H9 (cell line): ENCODE data around the gene TSC22D1. TPM values are rescaled to one million over a fixed set of nuclear protein-coding genes. Genes with fewer than 3 reads are reported as not detected.

Experiments
- DNase-seq: peaks from one replicate; pipeline ENCODE4 v3.0.0-alpha.2; 2017
- H2AFZ ChIP-seq: one replicate; pipeline ENCODE4 v1.6.1; 2013; ENCODE audit warnings: mild to moderate bottlenecking, low read length, control low read depth, moderate library complexity
- H2AK5ac ChIP-seq: 2 replicates; pipeline ENCODE4 v1.6.1; 2013; ENCODE audit warnings: low read length, control low read depth, mixed read lengths; ENCODE audit not compliant: insufficient read length
- H2BK120ac ChIP-seq: one replicate; pipeline ENCODE4 v1.6.1; 2013; ENCODE audit warnings: low read depth, mild to moderate bottlenecking, low read length, control low read depth, inconsistent platforms; ENCODE audit not compliant: poor library complexity, severe bottlenecking
- H2BK12ac ChIP-seq: 2 replicates; pipeline ENCODE4 v1.6.1; 2013; ENCODE audit warnings: low read length, control low read depth, mixed read lengths, low read depth; ENCODE audit not compliant: insufficient read length
- H2BK15ac ChIP-seq: 2 replicates; pipeline ENCODE4 v1.6.1; 2013; ENCODE audit warnings: low read depth, low read length, control low read depth
- H2BK20ac ChIP-seq: one replicate; pipeline ENCODE4 v1.6.1; 2013; ENCODE audit warnings: low read depth, mild to moderate bottlenecking, low read length, control low read depth, inconsistent platforms; ENCODE audit not compliant: poor library complexity, severe bottlenecking
- H2BK5ac ChIP-seq: 2 replicates; pipeline ENCODE4 v1.6.1; 2013; ENCODE audit warnings: low read length, control low read depth, mixed read lengths; ENCODE audit not compliant: insufficient read length
- H3K14ac ChIP-seq: 2 replicates; pipeline ENCODE4 v1.6.1; 2013; ENCODE audit warnings: low read length, control low read depth; ENCODE audit not compliant: insufficient read depth
- H3K18ac ChIP-seq: 2 replicates; pipeline ENCODE4 v1.6.1; 2013; ENCODE audit warnings: low read depth, mild to moderate bottlenecking, mixed read lengths, low read length, control low read depth; ENCODE audit not compliant: insufficient read length
- H3K23ac ChIP-seq: 2 replicates; pipeline ENCODE4 v1.6.1; 2013; ENCODE audit warnings: low read length, control low read depth, mixed read lengths, low read depth; ENCODE audit not compliant: insufficient read length
- H3K23me2 ChIP-seq: 2 replicates; pipeline ENCODE4 v1.6.1; 2013; ENCODE audit warnings: low read depth, mild to moderate bottlenecking, mixed read lengths, low read length, control low read depth; ENCODE audit not compliant: insufficient read length, poor library complexity, severe bottlenecking
- H3K27ac ChIP-seq: 2 replicates; pipeline ENCODE4 v1.5.1; 2013; ENCODE audit warnings: low read length, control low read depth, mixed read lengths, low read depth; ENCODE audit not compliant: insufficient read length
- H3K27me3 ChIP-seq: 2 replicates; pipeline ENCODE4 v1.6.1; 2013; ENCODE audit warnings: low read length, control low read depth, inconsistent platforms; ENCODE audit not compliant: insufficient read depth
- H3K4ac ChIP-seq: 2 replicates; pipeline ENCODE4 v1.6.1; 2013; ENCODE audit warnings: low read depth, mild to moderate bottlenecking, control low read depth, inconsistent platforms, low read length, moderate library complexity
- H3K4me1 ChIP-seq: 2 replicates; pipeline ENCODE4 v1.6.1; 2013; ENCODE audit warnings: low read length, control low read depth, inconsistent platforms; ENCODE audit not compliant: insufficient read depth
- H3K4me2 ChIP-seq: 2 replicates; pipeline ENCODE4 v1.6.1; 2013; ENCODE audit warnings: low read length, control low read depth, mixed read lengths; ENCODE audit not compliant: insufficient read length, insufficient read depth
- H3K56ac ChIP-seq: 2 replicates; pipeline ENCODE4 v1.6.1; 2013; ENCODE audit warnings: low read depth, mild to moderate bottlenecking, mixed read lengths, low read length, control low read depth; ENCODE audit not compliant: insufficient read length
- H3K79me1 ChIP-seq: 2 replicates; pipeline ENCODE4 v1.6.1; 2013; ENCODE audit warnings: low read depth, mild to moderate bottlenecking, moderate library complexity, low read length, control low read depth, inconsistent platforms; ENCODE audit not compliant: insufficient read depth, poor library complexity, severe bottlenecking
- H3K79me2 ChIP-seq: 2 replicates; pipeline ENCODE4 v1.6.1; 2013; ENCODE audit warnings: low read length, control low read depth, inconsistent platforms; ENCODE audit not compliant: insufficient read depth
- H3K9ac ChIP-seq: 2 replicates; pipeline ENCODE4 v1.6.1; 2013; ENCODE audit warnings: low read length, control low read depth, mixed read lengths; ENCODE audit not compliant: insufficient read length; ENCODE audit errors: extremely low read depth
- H3K9me3 ChIP-seq: one replicate; pipeline ENCODE4 v1.6.1; 2013; ENCODE audit warnings: low read depth, low read length, inconsistent platforms; ENCODE audit not compliant: control insufficient read depth
- H3T11ph ChIP-seq: one replicate; pipeline ENCODE4 v1.6.1; 2013; ENCODE audit warnings: mild to moderate bottlenecking, low read length, control low read depth, inconsistent platforms
- H4K20me1 ChIP-seq: one replicate; pipeline ENCODE4 v1.6.1; 2013; ENCODE audit not compliant: control insufficient read depth, insufficient read length, insufficient read depth
- H4K5ac ChIP-seq: 2 replicates; pipeline ENCODE4 v1.6.1; 2013; ENCODE audit warnings: low read depth, mild to moderate bottlenecking, mixed read lengths, low read length, control low read depth; ENCODE audit not compliant: insufficient read length
- H4K8ac ChIP-seq: replicated peaks from 2 replicates; pipeline ENCODE4 v1.6.1; 2013; ENCODE audit warnings: low read length, control low read depth, mixed read lengths, low read depth; ENCODE audit not compliant: insufficient read length
- H4K91ac ChIP-seq: 2 replicates; pipeline ENCODE4 v1.6.1; 2013; ENCODE audit warnings: low read depth, mild to moderate bottlenecking, moderate library complexity, mixed read lengths, low read length, control low read depth; ENCODE audit not compliant: insufficient read length
- H3K27ac Mint-ChIP-seq, 3 experiments: 2 replicates in 2 of 3; 3 replicates in 1 of 3; pipeline ENCODE4 v1.8.0; 2020 to 2021; ENCODE audit warnings: mixed read lengths in 3 of 3, mild to moderate bottlenecking in 1 of 3, moderate library complexity in 1 of 3
- H3K27me3 Mint-ChIP-seq: 2 replicates; pipeline ENCODE4 v1.8.0; 2021; ENCODE audit warnings: low read depth, mild to moderate bottlenecking, moderate library complexity, mixed read lengths
- H3K36me3 Mint-ChIP-seq, 3 experiments: 2 replicates in 2 of 3; 3 replicates in 1 of 3; pipeline ENCODE4 v1.8.0; 2020 to 2021; ENCODE audit warnings: low read depth in 3 of 3, mixed read lengths in 3 of 3; ENCODE audit not compliant: insufficient read depth in 1 of 3
- H3K4me1 Mint-ChIP-seq, 2 experiments: 2 replicates each; pipeline ENCODE4 v1.8.0; 2020; ENCODE audit warnings: mixed read lengths in 2 of 2
- H3K4me3 Mint-ChIP-seq, 2 experiments: 2 replicates in 1 of 2; 3 replicates in 1 of 2; pipeline ENCODE4 v1.8.0; 2020 to 2021; ENCODE audit warnings: mild to moderate bottlenecking in 2 of 2, mixed read lengths in 2 of 2, moderate library complexity in 1 of 2
- H3K9me3 Mint-ChIP-seq, 2 experiments: 2 replicates in 1 of 2; 3 replicates in 1 of 2; pipeline ENCODE4 v1.8.0; 2020; ENCODE audit warnings: mild to moderate bottlenecking in 2 of 2, mixed read lengths in 2 of 2, moderate library complexity in 1 of 2
- WGBS: extraction: QIAGEN DNeasy Blood & Tissue Kit; methylation state at CpG from one replicate; pipeline ENCODE4 v1.1.7; 2013; ENCODE audit warnings: missing lambda C conversion rate, low lambda C conversion rate, mixed read lengths; ENCODE audit not compliant: insufficient read length; ENCODE audit errors: extremely low coverage; 5-methylcytosine and 5-hydroxymethylcytosine counted together
- long read RNA-seq: library from polyadenylated mRNA; unstranded; transcript quantifications from one replicate; pipeline ENCODE4 v2.0.0, GENCODE V29; 2020
- total RNA-seq: library from RNA; stranded (reverse); gene quantifications from 2 replicates; pipeline ENCODE4 v1.2.1, GENCODE V29; 2021
- TF ChIP-seq, protein P1 (sequence below): fragments of 200-600 bp; sonication (generic); conservative IDR thresholded peaks from 3 replicates; pipeline ENCODE4 v1.8.0; 2021; ENCODE audit warnings: antibody characterized with exemption, mild to moderate bottlenecking

TSC22D1 gene
- total RNA-seq: 72.9 and 76.7 TPM in 2 replicates
- long read RNA-seq, full-length matches to known transcripts: 444 of 455 reads
- long read RNA-seq, partial matches to known transcripts: 0 of 455 reads
- long read RNA-seq, other reads (novel, unspliced or antisense): 11 of 455 reads

DNA sequence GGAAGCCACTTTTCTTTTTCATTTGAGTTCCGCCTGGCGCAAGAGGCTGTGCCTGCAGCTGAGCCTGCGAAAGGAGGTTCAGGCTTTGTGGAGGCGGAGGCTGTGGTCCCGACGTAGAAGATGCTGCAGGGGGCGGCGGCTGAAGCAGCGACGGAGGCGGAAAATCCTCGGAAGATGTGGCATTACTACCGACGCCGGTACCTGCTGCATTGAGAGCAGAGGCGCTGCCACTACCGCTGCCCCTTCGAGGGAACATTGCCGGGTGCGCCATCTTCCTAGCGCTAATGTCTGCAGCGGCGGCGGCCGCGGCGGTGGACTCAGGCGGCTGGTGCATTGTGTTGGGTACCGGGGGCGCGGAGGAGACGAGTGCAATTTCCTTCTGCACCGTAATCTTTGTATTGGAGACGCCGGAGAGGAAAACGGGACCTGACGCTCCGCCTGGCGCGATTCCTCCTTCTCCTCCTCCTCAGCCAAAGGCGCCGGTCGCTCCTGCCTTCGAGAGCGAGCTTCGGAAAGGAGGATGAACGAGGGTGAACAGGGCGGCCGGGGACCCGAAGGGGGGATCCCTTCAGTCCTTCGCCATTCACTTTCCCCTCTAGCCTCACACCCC, at the start of gene TSC22D1:
Gene TSC22D1 (minus strand): TSS at position 590 of the 610 bp plus-strand sequence. CDS start 256 bp downstream, at position 334.
- H3K27me3 Mint-ChIP-seq: no peaks in the 10 kb centered on the region; the same call in 1 of the 2 replicates
- peak within 1 kb of the TSS; percentile 74 for H3K9ac ChIP-seq
- H4K5ac ChIP-seq: no peak within 1 kb of the TSS
- peak within 1 kb of the TSS; percentile 51 for H2BK120ac ChIP-seq
- H3K27me3 ChIP-seq: no peaks in the 10 kb centered on the region
- H2BK15ac ChIP-seq: no peak within 1 kb of the TSS; the same call in 1 of the 2 replicates
- H2BK20ac ChIP-seq: no peak within 1 kb of the TSS
- peaks cover 15% of the 10 kb centered on the region; the same call in 1 of the 2 replicates for H3K79me2 ChIP-seq
- H3K23ac ChIP-seq: no peak within 1 kb of the TSS
- no peak within 1 kb of the TSS for H2AFZ ChIP-seq
- TF ChIP-seq, protein P1, sequence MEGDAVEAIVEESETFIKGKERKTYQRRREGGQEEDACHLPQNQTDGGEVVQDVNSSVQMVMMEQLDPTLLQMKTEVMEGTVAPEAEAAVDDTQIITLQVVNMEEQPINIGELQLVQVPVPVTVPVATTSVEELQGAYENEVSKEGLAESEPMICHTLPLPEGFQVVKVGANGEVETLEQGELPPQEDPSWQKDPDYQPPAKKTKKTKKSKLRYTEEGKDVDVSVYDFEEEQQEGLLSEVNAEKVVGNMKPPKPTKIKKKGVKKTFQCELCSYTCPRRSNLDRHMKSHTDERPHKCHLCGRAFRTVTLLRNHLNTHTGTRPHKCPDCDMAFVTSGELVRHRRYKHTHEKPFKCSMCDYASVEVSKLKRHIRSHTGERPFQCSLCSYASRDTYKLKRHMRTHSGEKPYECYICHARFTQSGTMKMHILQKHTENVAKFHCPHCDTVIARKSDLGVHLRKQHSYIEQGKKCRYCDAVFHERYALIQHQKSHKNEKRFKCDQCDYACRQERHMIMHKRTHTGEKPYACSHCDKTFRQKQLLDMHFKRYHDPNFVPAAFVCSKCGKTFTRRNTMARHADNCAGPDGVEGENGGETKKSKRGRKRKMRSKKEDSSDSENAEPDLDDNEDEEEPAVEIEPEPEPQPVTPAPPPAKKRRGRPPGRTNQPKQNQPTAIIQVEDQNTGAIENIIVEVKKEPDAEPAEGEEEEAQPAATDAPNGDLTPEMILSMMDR: 0 out of 3 replicates have a peak, but pooled peaks have one; percentile 8
- H2BK12ac ChIP-seq: peak within 1 kb of the TSS; percentile 25
- no peaks in the 10 kb centered on the region; a peak in 1 of 5 replicates for H3K9me3 Mint-ChIP-seq
- DNase-seq: peak; percentile 33
- peak within 1 kb of the TSS; percentile 68 to 99 (median 75); a peak in 5 of 7 replicates for H3K27ac Mint-ChIP-seq
- no peaks in the 10 kb centered on the region for H3K9me3 ChIP-seq
- H2BK5ac ChIP-seq: no peak within 1 kb of the TSS
- H3K18ac ChIP-seq: peak within 1 kb of the TSS; percentile 24
- H3K4me3 Mint-ChIP-seq: peak within 1 kb of the TSS; percentile 92 to 96
- no peak within 1 kb of the TSS for H4K8ac ChIP-seq
- peaks cover 20 to 34% (median 33%) of the 10 kb centered on the region in 3 experiments for H3K36me3 Mint-ChIP-seq
- no CpG with 5 or more reads among the region's 51 CpGs for WGBS
- H3K4me1 ChIP-seq: peaks cover 6% of the 10 kb centered on the region; the same call in 1 of the 2 replicates
- no peak within 1 kb of the TSS for H3K56ac ChIP-seq
- peak within 1 kb of the TSS; percentile 75 for H3K4me2 ChIP-seq
- peaks cover 13% of the 10 kb centered on the region for H3K23me2 ChIP-seq
- peaks cover 59 to 64% of the 10 kb centered on the region in 2 experiments for H3K4me1 Mint-ChIP-seq
- H4K20me1 ChIP-seq: no peaks in the 10 kb centered on the region
- no peak within 1 kb of the TSS for H4K91ac ChIP-seq
- no peak within 1 kb of the TSS for H2AK5ac ChIP-seq
- no peak within 1 kb of the TSS for H3T11ph ChIP-seq
- peak within 1 kb of the TSS; percentile 87 for H3K14ac ChIP-seq
- H3K4ac ChIP-seq: no peak within 1 kb of the TSS
- H3K27ac ChIP-seq: no peak within 1 kb of the TSS
- H3K79me1 ChIP-seq: no peaks in the 10 kb centered on the region
